ENCODE results near the gene ARHGEF7.

DNA sequence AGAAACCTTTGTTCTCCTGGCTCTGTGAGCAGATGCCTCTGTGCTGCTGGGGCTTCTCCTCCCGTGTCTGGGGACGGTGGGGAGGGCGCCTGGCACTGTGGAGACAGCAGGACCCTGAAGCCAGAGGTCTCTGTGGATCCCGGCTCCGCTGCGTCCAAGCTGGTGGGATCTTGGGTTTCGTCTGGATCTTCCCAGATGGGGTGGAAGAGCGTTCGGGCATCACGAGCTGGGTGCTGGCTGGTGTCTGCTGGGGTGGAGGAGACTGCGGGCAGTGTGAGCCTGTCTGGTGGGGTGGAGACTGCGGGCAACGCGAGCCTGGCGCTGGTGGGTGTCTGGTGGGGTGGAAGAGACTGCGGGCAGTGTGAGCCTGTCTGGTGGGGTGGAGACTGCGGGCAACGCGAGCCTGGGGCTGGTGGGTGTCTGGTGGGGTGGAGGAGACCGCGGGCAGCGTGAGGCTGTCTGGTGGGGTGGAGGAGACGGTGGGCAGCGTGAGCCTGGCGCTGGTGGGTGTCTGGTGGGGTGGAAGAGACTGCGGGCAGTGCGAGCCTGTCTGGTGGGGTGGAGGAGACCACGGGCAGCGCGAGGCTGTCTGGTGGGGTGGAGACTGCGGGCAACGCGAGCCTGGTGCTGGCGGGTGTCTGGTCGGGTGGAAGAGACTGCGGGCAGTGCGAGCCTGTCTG is 211.0 kb downstream of the ARHGEF7 start:
- TF ChIP-seq, protein P1, sequence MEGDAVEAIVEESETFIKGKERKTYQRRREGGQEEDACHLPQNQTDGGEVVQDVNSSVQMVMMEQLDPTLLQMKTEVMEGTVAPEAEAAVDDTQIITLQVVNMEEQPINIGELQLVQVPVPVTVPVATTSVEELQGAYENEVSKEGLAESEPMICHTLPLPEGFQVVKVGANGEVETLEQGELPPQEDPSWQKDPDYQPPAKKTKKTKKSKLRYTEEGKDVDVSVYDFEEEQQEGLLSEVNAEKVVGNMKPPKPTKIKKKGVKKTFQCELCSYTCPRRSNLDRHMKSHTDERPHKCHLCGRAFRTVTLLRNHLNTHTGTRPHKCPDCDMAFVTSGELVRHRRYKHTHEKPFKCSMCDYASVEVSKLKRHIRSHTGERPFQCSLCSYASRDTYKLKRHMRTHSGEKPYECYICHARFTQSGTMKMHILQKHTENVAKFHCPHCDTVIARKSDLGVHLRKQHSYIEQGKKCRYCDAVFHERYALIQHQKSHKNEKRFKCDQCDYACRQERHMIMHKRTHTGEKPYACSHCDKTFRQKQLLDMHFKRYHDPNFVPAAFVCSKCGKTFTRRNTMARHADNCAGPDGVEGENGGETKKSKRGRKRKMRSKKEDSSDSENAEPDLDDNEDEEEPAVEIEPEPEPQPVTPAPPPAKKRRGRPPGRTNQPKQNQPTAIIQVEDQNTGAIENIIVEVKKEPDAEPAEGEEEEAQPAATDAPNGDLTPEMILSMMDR (IDR thresholded peaks at IDR 0.05; ENCODE audit: low read depth, low read length) = no peak
- TF ChIP-seq EZH2phosphoT487 (IDR thresholded peaks at IDR 0.05; ENCODE audit: low read depth) = no peak

Measured in OCI-LY3 (cell line).